ENCODE measurements around the gene DENND1B.
"Not testable (repeated sequence)": the region's sequence is repeated elsewhere in the genome, so short reads cannot be mapped to it uniquely, and the experiment has no call there.

The DENND1B gene

DNA sequence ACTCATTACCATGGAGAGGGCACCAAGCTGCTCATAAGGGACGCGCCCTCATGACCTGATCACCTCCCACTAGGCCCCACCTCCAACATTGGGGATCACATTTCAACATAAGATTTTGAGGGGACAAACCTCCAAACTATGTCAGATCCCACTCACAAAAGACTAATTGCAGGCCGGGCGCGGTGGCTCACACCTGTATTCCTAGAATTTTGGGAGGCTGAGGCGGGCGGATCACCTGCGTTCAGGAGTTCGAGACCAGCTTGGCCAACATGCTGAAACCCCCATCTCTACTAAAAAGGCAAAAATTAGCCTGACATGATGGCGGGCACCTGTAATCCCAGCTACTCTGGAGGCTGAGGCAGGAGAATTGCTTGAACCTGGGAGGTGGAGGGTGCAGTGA is 278.6 kb downstream of the DENND1B start:
- DNase-seq (ENCODE audit: low spot score), result no peak
- TF ChIP-seq, protein P1, sequence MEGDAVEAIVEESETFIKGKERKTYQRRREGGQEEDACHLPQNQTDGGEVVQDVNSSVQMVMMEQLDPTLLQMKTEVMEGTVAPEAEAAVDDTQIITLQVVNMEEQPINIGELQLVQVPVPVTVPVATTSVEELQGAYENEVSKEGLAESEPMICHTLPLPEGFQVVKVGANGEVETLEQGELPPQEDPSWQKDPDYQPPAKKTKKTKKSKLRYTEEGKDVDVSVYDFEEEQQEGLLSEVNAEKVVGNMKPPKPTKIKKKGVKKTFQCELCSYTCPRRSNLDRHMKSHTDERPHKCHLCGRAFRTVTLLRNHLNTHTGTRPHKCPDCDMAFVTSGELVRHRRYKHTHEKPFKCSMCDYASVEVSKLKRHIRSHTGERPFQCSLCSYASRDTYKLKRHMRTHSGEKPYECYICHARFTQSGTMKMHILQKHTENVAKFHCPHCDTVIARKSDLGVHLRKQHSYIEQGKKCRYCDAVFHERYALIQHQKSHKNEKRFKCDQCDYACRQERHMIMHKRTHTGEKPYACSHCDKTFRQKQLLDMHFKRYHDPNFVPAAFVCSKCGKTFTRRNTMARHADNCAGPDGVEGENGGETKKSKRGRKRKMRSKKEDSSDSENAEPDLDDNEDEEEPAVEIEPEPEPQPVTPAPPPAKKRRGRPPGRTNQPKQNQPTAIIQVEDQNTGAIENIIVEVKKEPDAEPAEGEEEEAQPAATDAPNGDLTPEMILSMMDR (IDR thresholded peaks at IDR 0.05; ENCODE audit: borderline replicate concordance, control extremely low read depth, extremely low read depth, insufficient read depth, missing control alignments), result no peak
- in situ Hi-C loops (cut with MboI; ENCODE audit: low sequenced_read_pairs, unreplicated experiment), result no loop called here

DNA sequence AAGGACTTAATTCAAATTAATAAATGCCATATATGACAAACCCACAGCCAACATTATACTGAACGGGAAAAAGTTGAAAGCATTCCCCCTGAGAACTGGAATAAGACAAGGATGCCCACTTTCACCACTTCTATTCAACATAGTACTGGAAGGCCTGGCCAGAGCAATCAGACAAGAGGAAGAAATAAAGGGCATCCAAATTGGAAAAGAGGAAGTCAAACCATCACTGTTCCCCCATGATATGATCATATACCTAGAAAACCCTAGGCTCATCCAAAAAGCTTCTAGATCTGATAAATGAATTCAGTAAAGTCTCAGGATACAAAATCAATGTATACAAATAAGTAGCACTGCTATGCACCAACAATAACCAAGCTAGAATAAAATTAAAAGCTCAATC is 283.8 kb downstream of the DENND1B start:
- DNase-seq (ENCODE audit: low spot score); in situ Hi-C loops (cut with MboI; ENCODE audit: low sequenced_read_pairs, unreplicated experiment): not testable (repeated sequence)

DNA sequence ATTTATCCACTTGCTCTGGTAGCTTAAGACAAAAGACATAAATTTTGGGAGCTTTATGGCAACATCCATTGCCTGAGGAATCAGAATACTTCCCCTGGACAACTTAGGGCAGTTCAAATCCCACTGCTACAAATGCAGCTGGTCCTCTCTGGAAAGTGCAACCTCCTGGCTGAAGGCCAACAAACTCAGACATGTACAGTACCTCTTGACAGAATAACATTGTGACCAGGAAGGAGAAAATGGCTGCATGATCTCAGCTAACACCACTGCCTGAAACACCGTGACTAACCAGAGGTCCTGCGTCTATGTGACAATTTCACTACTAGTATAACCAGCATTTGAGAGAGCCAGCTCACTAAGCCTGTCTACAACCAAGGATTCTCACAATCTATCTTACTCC is 288.3 kb downstream of the DENND1B start:
- DNase-seq (ENCODE audit: low spot score), result no peak
- in situ Hi-C loops (cut with MboI; ENCODE audit: low sequenced_read_pairs, unreplicated experiment), result no loop called here
- TF ChIP-seq, protein P1 (IDR thresholded peaks at IDR 0.05; ENCODE audit: borderline replicate concordance, control extremely low read depth, extremely low read depth, insufficient read depth, missing control alignments), result no peak

DNA sequence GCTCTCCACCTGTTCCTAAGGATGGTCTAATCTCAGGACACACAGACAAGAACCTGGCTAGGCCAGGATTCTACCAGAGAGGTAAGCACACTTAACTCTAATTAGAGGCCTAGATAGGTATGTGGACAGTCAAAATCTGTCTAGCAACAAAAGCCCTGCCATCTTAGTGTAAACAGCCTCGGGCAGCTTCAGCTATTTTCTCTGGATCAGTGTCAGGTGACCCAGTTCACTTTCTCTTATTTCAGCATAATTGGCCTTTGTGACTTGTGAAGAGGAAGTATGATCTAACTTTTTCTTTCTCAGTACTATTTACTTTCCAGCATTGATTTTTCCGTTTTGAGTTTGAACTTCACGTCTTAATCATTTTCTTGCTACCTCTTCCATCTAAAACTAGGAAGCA is 289.5 kb downstream of the DENND1B start:
- DNase-seq (ENCODE audit: low spot score), result no peak
- in situ Hi-C loops (cut with MboI; ENCODE audit: low sequenced_read_pairs, unreplicated experiment), result no loop called here
- TF ChIP-seq, protein P1 (IDR thresholded peaks at IDR 0.05; ENCODE audit: borderline replicate concordance, control extremely low read depth, extremely low read depth, insufficient read depth, missing control alignments), result no peak

DNA sequence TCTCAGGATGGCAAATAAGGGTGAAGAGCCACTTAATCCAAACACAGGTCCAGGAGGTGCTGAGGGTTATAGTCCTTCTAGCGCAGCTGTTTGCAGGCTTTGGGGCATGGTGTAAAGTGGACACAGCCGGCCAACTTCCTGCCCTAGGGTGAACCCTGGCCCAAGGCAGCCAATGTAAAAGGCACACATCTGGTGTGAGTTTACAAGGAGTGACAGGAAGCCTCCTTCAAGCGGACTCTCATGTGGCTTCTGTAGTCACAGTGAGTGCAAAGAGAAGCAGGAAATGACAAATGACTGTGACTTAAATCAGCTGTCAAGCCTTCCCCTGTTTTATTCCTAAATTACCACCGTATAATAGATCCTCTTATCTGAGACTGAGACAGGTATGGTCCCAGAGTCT is 294.2 kb downstream of the DENND1B start:
- in situ Hi-C loops (cut with MboI; ENCODE audit: low sequenced_read_pairs, unreplicated experiment), result no loop called here
- TF ChIP-seq, protein P1 (IDR thresholded peaks at IDR 0.05; ENCODE audit: borderline replicate concordance, control extremely low read depth, extremely low read depth, insufficient read depth, missing control alignments), result no peak
- no peak for DNase-seq (ENCODE audit: low spot score)

DNA sequence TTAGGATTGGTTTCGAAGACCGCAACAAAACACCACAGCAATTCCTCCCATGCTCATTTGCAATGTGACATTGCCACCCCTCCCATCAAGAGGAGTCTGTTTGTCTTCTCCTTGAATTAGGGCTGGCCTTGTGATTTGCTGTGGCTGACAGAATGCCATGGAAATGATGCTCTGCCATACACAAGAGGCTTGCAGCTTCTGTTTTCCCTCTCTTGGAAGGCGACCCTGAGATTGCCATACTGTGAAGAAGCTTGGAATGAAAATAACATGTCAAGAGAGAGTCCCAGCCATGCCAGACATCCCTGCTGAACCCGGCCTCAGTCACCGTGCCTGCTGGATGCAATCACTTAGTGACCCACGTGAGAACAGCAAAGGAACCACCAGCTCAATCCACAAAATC is 294.8 kb downstream of the DENND1B start:
- no peak for DNase-seq (ENCODE audit: low spot score)
- TF ChIP-seq, protein P1 (IDR thresholded peaks at IDR 0.05; ENCODE audit: borderline replicate concordance, control extremely low read depth, extremely low read depth, insufficient read depth, missing control alignments), result no peak
- in situ Hi-C loops (cut with MboI; ENCODE audit: low sequenced_read_pairs, unreplicated experiment), result no loop called here

DNA sequence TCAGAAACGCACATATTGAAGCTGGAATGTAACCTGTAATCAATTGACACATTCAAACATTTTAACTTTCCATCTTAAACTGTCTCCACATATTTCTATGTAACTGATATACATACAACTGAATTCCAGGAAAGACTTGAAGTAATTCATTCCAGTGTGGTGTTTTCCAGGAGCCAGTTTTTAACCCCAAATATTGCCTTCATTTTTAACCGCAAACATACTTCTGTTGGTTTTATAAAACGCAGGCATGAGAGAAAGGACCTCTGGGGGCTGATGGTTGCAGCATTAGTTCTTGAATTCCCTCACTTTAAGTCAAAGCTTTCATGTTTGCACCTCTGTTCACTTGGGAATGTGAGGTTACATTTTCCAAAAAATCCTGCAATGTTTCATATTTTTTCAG is 303.1 kb downstream of the DENND1B start:
- TF ChIP-seq, protein P1 (IDR thresholded peaks at IDR 0.05; ENCODE audit: borderline replicate concordance, control extremely low read depth, extremely low read depth, insufficient read depth, missing control alignments), result no peak
- in situ Hi-C loops (cut with MboI; ENCODE audit: low sequenced_read_pairs, unreplicated experiment), result no loop called here
- DNase-seq (ENCODE audit: low spot score), result no peak

Data from GM13976 (cell line).